Neural crest cell (in vitro differentiated cells): ENCODE data around the gene COL11A1. TPM values are rescaled to one million over a fixed set of nuclear protein-coding genes. Genes with fewer than 3 reads are reported as not detected.

ENCODE experiments used
- DNase-seq: peaks from one replicate; pipeline ENCODE4 v3.0.0; 2021; ENCODE audit warnings: low read depth, mixed read lengths, low spot score
- H3K27ac Mint-ChIP-seq: one replicate; pipeline ENCODE4 v1.8.0; 2021; ENCODE audit warnings: mild to moderate bottlenecking, mixed read lengths; ENCODE audit not compliant: unreplicated experiment
- H3K27me3 Mint-ChIP-seq: 2 replicates; pipeline ENCODE4 v1.8.0; 2021; ENCODE audit warnings: low read depth, mild to moderate bottlenecking, mixed read lengths
- H3K36me3 Mint-ChIP-seq: 2 replicates; pipeline ENCODE4 v1.8.0; 2021; ENCODE audit warnings: low read depth, mild to moderate bottlenecking, mixed read lengths
- H3K4me1 Mint-ChIP-seq: 2 replicates; pipeline ENCODE4 v1.8.0; 2021; ENCODE audit warnings: mixed read lengths
- H3K4me3 Mint-ChIP-seq: one replicate; pipeline ENCODE4 v1.8.0; 2021; ENCODE audit warnings: mild to moderate bottlenecking, mixed read lengths
- H3K9me3 Mint-ChIP-seq: 2 replicates; pipeline ENCODE4 v1.8.0; 2021; ENCODE audit warnings: mixed read lengths
- CTCF ChIP-seq: fragments of 200-600 bp; sonication (generic); conservative IDR thresholded peaks from 2 replicates; pipeline ENCODE4 v1.5.0; 2021; ENCODE audit warnings: antibody characterized with exemption, mild to moderate bottlenecking
- total RNA-seq: library from RNA; stranded (reverse); gene quantifications from 2 replicates; pipeline ENCODE4 v1.2.1, GENCODE V29; 2021

COL11A1 gene
- total RNA-seq, 1 donor from 2014 or later: 25.1 TPM

GRCh38 chr1:103084181-103084580 is 24.1 kb downstream of the COL11A1 start:
- no peak for TF ChIP-seq CTCF
- Mint-ChIP-seq H3K9me3 (no peaks in the 10 kb centered on the region), H3K27ac (no peak overlapping the region), H3K4me1 (no peaks in the 10 kb centered on the region), H3K36me3 (no peaks in the 10 kb centered on the region), H3K27me3 (no peaks in the 10 kb centered on the region), H3K4me3 (no peak overlapping the region)
- DNase-seq: no peak

- TF ChIP-seq CTCF: no peak
- Mint-ChIP-seq H3K27me3 (no peaks in the 10 kb centered on the region), H3K4me1 (no peaks in the 10 kb centered on the region), H3K4me3 (no peak overlapping the region), H3K9me3 (no peaks in the 10 kb centered on the region), H3K27ac (no peak overlapping the region), H3K36me3 (no peaks in the 10 kb centered on the region)
- no peak for DNase-seq
Observed at GRCh38 chr1:103075316-103076000, 32.9 kb downstream of the COL11A1 start.

- Mint-ChIP-seq H3K27ac (no peak overlapping the region), H3K36me3 (no peaks in the 10 kb centered on the region), H3K4me3 (no peak overlapping the region), H3K27me3 (no peaks in the 10 kb centered on the region), H3K9me3 (no peaks in the 10 kb centered on the region), H3K4me1 (no peaks in the 10 kb centered on the region)
- no peak for DNase-seq
- no peak for TF ChIP-seq CTCF
Observed at GRCh38 chr1:103074224-103074623, 34.1 kb downstream of the COL11A1 start.

- no peak for DNase-seq
- Mint-ChIP-seq H3K36me3 (no peaks in the 10 kb centered on the region), H3K9me3 (no peaks in the 10 kb centered on the region), H3K27me3 (no peaks in the 10 kb centered on the region), H3K27ac (no peak overlapping the region), H3K4me3 (no peak overlapping the region), H3K4me1 (no peaks in the 10 kb centered on the region)
- TF ChIP-seq CTCF: no peak
Observed at GRCh38 chr1:103069201-103069600, 39.1 kb downstream of the COL11A1 start.

- no peak overlapping the region for H3K4me3 Mint-ChIP-seq
- no peak for TF ChIP-seq CTCF
- H3K9me3 Mint-ChIP-seq: no peaks in the 10 kb centered on the region
- DNase-seq: no peak
- H3K4me1 Mint-ChIP-seq: no peaks in the 10 kb centered on the region
- H3K36me3 Mint-ChIP-seq: peaks cover 2% of the 10 kb centered on the region
- H3K27me3 Mint-ChIP-seq: no peaks in the 10 kb centered on the region
- no peak overlapping the region for H3K27ac Mint-ChIP-seq
Observed at GRCh38 chr1:103063921-103064320, 44.4 kb downstream of the COL11A1 start.
